ENCODE measurements around the gene DMBX1.

DMBX1 gene

DNA sequence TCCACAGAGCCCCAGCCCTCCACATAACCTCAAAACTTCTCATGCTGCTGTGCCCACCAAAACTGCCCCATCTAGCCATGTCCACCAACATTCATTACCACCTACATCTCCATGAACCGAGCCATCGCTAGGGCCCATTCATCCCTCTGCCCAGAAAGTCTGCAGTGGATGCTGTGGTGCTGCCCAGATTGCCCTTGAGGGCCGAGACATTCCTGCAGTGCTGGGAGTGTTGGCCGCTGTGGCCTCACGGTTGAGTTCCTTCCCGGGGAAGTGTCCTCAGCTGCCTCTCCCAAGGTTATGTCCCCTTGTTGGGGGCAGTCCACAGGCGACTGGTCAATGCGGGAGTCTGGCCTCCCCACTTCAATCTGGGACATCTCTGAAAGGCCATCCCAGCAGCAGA lies 30.3 kb upstream of the DMBX1 start:
- no peak for DNase-seq (ENCODE audit: low read depth)

DNA sequence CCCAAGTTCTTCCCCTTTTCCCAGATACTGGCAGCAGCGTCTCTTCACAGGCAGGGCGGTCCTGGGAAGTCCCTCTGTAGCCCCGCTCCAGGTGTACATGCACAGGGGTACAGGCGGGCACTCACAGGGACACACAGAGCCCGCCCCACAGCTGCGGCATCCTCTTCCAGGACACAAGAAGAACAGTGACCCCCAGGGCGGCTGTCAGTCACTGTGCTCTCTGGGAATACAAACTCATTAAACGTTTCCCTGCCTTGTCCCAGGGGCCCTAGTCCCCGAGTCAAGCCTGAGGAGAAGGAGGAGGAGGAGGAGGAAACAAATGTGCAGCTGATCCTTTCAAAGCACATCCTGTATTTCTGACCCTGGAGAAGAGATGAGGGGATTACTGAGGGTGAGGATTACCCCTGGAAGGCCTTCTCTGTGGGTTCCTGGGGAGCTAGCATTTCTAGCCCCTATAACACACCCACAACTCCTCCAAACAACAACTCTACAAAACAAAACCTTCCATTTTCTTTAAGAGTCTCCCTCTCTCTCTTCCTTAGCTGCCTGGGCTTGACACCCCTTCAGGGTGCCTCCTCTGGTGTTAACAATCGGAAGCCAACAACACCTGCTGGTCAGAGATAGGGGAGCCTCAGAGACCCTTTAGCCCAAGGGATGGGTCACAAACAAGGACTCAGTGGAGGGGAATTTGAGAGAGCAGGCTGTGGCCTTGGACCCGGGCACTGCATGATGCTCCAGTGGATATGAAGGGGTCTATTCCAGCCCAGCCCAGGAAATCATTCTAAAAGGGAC lies 28.4 kb upstream of the DMBX1 start:
- no peak for DNase-seq (ENCODE audit: low read depth)

DNA sequence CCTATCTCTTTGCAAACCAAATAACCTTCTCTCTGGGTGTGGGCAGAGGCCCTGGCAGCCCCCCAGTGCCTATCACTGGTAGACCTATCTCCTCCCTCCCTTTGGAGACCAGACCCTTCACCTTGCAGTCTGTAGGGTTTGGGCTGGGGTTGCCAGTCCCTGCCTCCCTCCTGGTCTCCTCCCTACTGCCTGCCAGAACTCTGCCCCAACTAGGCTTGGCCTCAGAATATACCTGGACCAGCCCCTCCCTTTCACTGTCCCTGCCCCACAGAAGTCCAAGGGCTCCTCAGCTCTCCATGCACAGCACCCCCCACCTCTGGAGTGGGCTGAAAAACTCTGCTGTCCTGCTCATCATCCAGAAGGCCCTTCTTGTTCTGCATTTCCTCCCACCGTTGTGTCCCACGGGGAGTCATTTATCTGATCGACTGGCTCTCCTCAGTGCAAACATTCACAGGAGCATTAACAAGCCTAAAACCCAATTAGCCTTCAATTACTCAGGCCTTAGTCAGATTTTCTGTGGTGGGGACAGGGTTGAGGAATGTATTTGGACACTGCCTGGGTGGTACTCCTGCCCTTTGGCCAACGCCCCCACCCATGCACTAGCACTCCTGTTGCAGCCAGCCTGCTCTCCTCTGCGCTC lies 27.7 kb upstream of the DMBX1 start:
- DNase-seq (ENCODE audit: low read depth): no peak

DNA sequence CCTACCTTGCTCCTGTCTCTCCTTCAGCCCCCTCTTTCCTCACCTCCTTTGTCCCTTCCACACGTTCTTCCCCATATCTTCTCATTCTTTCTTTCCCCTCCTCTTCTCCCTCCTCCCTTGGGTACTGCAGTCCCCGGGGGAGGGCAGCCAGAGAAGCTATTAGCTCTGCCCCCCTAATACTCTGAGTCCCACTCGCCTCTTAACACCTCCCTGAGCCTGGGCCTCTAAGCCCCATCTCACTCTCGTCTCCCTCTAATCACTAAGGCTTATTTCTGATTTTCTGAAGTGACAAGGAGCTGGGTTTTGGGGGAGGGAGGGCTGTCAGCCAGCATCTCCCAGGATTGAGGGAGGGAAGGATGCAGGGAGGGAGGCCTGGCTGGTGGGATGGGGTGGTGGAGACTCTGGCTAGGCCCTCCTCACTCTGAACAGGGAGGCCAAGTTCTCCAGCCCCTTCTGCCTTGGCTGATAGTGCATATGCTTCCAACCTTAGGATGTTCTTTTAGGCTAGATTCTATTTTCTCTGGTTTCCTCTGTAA lies 25.6 kb upstream of the DMBX1 start:
- no peak for DNase-seq (ENCODE audit: low read depth)

DNA sequence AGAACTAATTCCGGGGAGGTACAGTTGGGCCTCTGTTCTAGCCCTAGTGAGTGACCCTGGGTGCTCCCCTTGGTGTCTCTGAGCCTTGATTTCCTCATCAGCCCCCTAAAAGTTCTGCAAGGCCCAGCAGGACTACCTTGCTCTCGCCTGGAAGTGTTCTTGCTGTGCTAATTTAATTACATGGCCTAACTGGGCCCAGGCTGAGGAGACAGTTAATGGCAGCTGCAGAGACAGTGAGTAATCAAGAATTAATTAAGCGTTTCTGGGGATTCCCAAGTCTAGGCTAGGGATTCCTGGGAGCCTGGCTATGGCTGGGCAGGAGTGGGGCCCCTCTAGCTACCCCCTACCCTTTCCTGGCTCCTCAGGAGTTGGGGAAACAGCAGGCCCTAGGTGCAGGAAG lies 24.7 kb upstream of the DMBX1 start:
- no peak for DNase-seq (ENCODE audit: low read depth)

DNA sequence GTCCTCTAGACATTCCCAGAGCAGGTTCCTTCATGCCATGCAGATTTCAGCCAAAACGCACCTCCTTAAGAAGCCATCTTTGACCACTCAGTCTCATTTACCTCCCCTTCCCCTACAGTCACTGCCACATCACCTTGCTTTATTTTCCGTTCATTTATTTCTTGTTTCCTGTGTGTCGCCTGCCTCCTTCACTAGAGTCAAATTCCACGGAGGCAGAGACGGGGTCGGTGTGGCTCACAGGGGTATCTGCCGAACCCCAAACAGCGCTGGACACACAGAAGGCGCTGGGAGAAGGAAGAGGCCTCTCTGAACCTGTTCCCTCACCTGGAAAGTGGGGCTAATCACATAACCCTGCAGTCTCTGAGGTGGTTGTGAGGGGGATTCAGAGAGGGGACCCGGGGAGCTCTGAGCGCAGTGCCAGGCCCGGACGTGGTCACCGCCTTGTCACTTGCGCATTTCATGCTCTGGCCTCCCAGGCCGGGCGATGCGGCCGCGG lies 23.6 kb upstream of the DMBX1 start:
- no peak for DNase-seq (ENCODE audit: low read depth)

DNA sequence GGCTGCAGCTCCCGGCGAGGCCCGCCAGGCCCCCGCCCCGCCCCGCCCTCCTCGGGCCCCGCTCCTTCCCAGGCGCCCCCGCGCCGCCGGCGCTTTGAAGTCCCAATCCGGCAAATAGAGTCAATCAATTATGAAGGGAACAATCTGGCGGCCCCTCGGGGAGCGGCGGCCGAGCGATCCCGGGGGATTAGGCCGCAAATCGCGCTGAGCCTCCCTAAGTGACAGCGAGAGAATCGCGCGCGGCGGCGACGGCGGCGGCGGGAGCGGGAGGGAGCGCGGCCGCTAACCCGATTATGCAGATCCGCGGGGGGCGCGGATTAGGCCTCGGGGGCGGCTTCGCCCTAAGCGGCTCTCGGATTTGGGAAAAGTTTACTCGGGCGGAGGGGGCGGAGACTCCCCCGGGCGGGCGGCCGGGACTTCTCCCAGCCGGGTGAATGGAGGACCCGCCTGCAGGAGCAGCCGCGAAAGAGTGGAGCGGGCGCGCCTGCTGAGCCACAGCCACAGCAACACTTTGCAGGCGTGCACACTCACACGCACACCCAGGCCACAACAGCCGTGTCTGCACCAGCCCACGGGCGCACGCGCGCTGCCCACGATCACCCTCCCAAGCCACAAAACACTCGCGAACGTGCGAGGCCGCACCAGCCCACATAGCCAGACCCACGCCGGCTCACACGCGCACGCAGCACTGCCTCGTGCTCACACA lies 23.0 kb upstream of the DMBX1 start:
- no peak for DNase-seq (ENCODE audit: low read depth)

DNA sequence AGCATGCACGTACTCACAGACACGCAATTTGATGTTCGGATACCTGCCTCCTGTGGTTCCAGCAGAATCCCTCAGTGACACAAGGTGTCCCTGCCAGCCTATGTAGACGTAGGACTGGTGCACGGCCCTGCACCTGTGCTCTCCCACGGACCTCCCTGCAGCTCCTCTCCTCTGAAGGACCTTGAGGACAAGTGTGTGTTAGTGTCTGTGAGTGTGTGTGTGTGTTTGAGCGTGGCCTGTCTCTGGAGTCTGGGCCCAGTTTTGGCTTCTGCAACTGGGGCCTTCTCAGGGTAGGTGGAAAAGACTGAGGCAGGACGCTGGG lies 22.5 kb upstream of the DMBX1 start:
- DNase-seq (ENCODE audit: low read depth): no peak

DNA sequence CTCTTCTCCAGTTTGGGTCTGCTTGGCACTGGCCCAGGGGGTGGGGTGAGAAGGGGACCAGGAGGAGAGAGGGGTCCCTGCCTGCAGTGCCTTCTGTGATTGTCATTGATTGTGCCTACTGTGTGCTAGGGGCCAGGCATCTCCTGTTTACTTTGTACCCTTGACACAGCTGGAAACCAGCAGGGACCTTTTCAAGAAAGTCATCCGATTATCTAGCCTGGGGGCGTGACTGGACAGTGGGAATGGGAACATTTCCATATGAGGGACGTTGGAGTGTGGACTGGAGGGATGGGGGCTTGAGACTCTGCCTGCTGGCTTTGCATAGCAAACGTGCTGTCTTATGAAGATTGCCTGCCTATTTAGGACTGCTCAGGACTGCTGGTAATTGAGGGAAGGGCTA lies 19.8 kb upstream of the DMBX1 start:
- DNase-seq (ENCODE audit: low read depth): no peak

DNA sequence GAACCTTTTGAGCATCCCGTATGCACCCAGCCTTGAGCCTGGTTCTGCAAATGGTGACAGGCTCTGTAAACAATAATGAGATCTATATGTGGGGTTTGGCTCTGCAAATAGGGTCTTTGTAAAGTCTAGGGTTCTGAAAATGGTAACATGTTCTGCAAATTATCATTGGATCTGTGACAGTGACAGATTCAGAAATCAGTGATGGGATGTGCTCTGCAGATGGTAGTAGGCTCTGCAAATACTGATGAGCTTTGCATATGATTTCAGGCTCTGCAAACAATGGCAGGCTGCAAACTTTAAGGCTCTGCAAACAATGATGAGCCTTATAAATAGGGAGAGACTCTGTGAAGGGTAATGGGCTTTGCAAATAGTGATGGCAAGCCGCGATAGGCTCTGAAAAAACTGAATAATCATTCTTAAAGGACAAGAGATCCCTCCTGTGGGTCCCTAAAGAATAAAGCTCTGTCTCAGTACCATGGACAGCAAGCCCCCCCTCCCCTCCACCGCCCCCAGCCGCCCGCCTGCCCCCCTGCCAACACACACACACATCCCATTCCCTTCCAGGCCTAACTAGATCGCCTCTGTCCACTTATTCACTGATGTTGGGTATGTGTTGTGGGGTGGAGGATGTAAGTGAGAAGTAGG lies 17.7 kb upstream of the DMBX1 start:
- no peak for DNase-seq (ENCODE audit: low read depth)

DNA sequence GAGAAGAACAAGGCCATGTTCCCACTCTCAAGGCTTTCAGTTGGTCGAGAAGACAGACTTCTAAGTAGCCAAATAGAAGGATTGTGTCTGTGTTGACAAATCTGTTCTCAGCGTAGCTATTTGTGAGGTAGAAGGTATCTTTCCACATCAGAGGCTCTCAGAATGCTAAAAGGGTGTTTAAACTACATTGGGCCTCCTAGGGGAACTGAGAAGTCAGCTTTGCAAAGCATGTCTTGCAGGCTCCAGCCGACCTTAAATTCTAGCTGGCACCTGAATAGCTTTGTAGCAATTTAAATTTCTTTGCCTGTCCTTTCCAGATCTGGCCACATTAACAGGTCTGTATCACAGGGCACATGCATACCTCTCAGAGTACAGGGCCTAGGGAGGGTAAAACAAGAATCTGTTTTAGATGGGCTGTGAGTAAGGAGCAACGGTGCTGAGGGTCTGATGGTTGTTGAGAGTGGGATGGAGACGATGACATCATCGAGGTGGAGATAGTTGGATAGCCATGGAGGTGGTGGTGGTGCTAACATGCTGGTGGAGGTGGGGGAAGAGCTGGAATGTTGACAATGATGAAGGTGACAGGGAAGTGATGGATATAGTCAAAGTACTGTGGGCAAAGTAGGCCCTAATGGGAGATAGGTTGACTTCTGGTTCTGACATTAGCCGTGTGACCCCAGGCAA lies 17.0 kb upstream of the DMBX1 start:
- no peak for DNase-seq (ENCODE audit: low read depth)

DNA sequence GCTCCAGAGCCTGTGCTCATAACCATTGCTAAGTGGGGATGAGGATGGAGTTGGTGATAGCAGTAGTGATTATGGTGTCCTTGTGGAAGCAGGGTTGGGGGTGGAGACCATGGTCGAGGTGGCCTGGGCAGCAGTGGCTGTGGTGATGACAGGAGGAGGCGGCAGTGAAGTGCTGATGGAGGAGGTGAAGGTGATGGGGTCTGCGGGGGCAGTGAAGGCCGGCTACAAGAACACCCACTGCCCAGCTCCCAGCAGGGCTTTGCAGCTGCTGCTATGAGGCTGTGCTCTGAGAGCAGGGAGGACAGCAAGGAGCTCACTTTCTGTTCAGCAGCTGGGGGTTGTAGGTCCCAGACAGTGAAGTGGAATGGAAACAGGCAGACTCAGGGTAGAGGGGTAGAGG lies 15.6 kb upstream of the DMBX1 start:
- DNase-seq (ENCODE audit: low read depth): no peak

DNA sequence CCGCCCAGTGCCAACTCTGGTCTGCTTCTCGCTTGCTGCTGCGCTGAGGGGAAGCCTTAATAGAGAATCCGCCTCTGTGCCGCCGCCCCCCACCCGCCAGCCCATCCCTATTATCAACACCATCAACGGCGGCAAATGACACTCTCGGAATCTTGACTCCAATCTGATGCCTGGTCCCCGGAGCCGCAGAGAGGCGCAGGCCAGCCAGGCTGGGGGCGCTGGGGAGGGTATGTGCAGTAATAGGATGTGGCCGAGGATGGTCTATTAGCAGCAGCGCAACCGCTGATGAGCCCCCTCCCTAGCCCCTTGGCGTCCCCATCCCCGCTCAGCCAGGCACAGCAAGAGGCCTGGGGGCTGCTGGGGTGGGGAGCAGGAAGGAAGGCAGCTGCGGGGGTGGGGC lies 15.1 kb upstream of the DMBX1 start:
- no peak for DNase-seq (ENCODE audit: low read depth)

DNA sequence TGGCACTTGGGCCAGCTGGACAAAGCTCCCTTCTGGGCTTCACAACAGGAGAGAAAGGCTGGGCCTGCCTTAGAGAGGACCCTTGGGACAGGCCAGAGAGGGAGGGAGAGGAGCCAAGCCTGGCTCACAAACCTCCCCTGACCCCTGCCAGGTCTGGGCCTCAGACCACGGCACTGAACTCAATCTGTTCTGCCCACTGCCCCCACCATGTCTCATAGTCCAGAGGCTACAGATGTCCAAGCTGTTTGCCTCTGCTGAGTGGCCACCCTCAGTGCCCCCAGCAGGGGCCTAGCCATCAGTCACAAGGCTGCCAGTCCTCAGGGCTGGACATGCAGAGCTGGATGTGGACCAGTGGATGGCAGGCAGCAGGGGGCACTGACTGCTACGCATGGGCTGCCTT lies 13.0 kb upstream of the DMBX1 start:
- DNase-seq (ENCODE audit: low read depth): no peak

DNA sequence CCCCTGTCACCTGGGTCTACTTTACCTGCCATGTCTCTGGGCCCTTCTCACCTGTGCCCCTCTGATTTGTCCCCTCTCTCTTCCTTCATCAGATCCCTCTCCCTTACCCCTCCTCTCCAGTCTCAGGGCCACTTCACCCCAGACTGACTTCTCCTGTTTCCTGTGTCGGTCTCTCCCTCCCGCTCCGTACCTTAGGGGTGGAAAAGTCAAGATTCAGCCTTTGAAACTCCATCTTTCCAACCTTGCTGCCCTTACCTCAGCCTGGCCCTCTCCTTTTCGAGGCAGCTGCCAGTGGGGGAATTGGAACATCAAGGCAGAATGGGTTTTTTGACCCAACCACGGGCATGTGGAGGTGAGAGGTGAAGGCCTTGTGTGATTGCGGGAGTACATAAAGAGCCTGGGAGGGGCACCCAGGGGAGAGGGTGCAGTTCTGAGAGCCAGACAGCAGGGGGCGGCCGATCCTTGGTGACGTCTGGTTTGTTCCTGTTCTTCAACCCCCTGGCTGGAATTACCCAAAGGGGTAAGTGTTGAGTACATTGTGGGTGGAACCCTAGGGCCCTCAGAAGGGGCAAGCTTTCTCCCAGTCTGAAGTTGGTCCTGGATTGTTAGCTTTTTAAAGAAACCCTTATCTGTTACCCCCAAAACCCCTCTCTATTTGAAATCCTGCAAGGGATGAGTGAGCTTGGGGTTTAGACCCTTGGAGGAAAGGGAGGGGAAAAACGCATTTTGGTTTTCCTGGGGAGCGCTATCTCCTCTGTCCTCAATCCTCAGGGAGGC lies 12.3 kb upstream of the DMBX1 start:
- DNase-seq (ENCODE audit: low read depth): peak; percentile 61

DNA sequence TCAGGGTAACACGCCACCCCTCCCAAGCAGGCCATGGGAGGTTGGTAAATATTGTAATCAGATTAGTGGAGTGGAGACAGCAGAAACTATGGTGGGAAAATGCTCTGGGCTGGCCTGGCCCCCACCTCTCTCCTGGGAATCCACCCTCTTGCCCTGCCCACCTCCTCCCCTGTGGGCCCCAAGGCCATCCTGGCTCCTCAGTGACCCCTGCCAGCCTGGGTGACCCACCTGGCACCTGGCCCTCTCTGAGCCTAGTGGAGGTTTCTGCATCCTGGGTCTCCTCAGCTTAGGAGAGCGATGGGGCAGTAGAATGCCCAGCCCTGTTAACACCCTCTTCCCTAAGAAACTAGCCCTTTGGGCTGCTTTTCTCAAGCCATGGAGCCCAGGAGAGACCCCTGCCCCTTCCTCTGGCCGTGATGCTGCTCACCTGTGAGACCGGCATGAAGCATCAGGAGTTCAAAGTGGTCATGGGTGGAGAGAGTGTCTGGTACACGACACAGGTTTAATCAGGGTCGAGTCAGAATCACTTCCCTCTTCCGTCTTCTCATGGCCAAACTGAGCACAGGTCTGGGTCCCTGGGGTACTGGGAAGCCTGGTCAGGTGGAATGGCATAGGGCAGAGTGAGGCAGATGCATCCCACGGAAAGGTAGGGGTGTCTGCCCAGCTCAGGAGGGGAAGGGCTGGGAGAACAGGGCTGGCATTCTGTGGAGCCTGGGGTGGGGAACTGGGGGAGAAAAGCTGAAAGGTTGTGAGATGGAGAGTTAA lies 10.7 kb upstream of the DMBX1 start:
- DNase-seq (ENCODE audit: low read depth): no peak

DNA sequence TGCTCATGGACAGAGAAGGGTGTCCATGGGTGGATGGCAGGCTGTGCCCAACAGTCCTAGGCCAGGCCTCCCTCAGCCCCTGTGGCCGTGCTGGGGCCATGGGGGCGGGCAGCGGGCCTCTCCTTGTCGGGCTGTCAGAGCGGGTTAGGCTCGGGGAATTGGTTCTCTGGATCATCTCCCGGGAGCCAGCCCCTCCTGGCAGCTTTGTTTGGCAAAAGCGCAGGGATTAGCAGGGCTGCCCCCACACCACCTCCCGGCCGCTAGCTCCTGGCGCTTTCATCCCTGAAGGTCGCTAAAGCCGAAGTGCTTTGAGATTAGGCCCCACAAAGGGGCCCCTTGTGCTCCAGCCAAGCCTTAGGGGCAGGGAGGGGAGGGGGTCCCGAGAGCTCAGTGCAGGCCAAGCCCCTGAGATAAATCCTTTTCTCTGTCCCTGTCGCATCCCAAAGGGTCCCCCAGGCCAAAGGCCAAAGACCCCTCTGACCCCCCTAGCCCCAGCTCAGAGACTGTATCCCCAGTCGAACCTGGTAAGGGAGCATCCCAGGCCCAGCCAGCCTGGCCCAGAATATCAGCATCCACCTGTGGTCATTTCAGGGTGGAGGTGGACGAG lies 9.8 kb upstream of the DMBX1 start:
- no peak for DNase-seq (ENCODE audit: low read depth)

DNA sequence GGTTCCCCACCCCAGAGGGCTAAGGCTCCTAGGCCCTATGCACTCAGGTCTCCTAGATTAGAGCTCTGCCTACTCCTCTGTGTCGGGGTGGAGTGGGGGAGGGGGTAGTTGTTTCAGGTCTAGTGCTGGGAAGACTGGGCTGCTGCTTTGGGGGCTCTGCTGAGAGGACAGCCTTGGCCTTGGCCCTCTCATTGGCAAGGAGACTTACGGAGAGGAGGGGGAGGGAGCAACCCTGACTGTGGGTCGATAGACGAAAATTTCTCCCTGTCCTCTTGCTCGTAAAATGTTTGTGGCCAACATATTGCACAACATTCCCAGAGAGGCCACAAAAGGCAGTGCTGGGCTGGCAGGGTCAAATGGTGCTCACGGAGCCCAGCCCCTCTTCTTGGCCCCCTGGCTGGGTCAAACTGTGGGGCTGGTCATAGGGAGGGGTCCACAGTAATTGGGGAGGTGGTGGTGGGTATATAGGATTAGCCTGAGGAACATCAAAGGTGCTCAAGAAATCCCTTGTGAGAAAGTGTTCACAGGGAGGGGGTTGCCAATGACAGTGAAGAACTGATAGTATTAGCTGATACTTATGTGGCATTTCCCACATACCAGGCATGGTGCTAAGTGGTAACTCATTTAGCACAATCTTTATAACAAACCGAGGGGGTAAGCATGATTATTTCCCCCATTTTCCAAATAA lies 8.5 kb upstream of the DMBX1 start:
- DNase-seq (ENCODE audit: low read depth): no peak

DNA sequence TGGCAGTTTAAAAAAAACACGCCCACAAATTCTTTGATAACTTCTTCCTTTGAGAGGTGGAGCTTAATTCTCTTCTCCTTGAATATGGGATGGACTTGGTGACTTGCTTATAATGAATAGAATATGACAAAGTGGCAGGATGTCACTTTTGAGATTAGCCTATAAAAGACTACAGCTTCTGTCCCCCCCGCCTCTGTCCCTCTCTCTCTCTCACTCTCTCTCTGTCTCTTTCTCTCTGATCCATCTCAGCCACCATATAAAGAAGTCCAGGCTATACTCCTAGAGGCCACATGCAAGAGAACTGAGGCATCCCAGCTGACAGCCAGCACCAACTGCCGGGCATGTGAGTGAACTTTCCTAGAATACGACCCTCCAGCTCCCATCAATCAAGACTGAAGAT lies 7.7 kb upstream of the DMBX1 start:
- no peak for DNase-seq (ENCODE audit: low read depth)
